Hepatocyte (in vitro differentiated cells): ENCODE measurements around the gene TRANK1. TPM values are rescaled to one million over a fixed set of nuclear protein-coding genes. Genes with fewer than 3 reads are reported as not detected.

Experiments
- DNase-seq: peaks from one replicate; pipeline ENCODE4 v3.0.0-alpha.2; 2016; ENCODE audit warnings: low spot score
- H2AFZ ChIP-seq: fragments of 200-600 bp; sonication (generic); 2 replicates; pipeline ENCODE4 v1.6.0; 2016; ENCODE audit warnings: antibody characterized with exemption, mild to moderate bottlenecking
- H3K27ac ChIP-seq: fragments of 200-600 bp; sonication (generic); 2 replicates; pipeline ENCODE4 v1.5.1; 2016; ENCODE audit warnings: mild to moderate bottlenecking
- H3K27me3 ChIP-seq: fragments of 200-600 bp; sonication (generic); 2 replicates; pipeline ENCODE4 v1.6.1; 2016
- H3K36me3 ChIP-seq: fragments of 200-600 bp; sonication (generic); replicated peaks from 2 replicates; pipeline ENCODE4 v1.5.1; 2016; ENCODE audit warnings: low read depth; ENCODE audit not compliant: insufficient read depth
- H3K4me1 ChIP-seq: fragments of 200-600 bp; sonication (generic); 2 replicates; pipeline ENCODE4 v1.5.1; 2016; ENCODE audit warnings: mild to moderate bottlenecking, moderate library complexity; ENCODE audit not compliant: insufficient read depth
- H3K4me2 ChIP-seq: fragments of 200-600 bp; sonication (generic); 2 replicates; pipeline ENCODE4 v1.6.0; 2016
- H3K4me3 ChIP-seq: fragments of 200-600 bp; sonication (generic); 2 replicates; pipeline ENCODE4 v1.5.1; 2016; ENCODE audit warnings: mild to moderate bottlenecking
- H3K79me2 ChIP-seq: fragments of 200-600 bp; sonication (generic); 2 replicates; pipeline ENCODE4 v1.6.0; 2017; ENCODE audit warnings: mild to moderate bottlenecking
- H3K9me2 ChIP-seq: fragments of 200-600 bp; sonication (generic); replicated peaks from 2 replicates; pipeline ENCODE4 v1.6.0; 2017; ENCODE audit warnings: mild to moderate bottlenecking; ENCODE audit not compliant: insufficient read depth
- H3K9me3 ChIP-seq: fragments of 200-600 bp; sonication (generic); 2 replicates; pipeline ENCODE4 v1.5.1; 2016; ENCODE audit warnings: low read depth, mild to moderate bottlenecking
- H4K20me1 ChIP-seq: fragments of 200-600 bp; sonication (generic); 2 replicates; pipeline ENCODE4 v1.6.0; 2016; ENCODE audit warnings: mild to moderate bottlenecking; ENCODE audit not compliant: insufficient read depth, poor library complexity, severe bottlenecking
- EZH2 ChIP-seq: fragments of 200-600 bp; sonication (generic); IDR thresholded peaks from 2 replicates; pipeline ENCODE4 v1.6.1; 2016; ENCODE audit warnings: antibody characterized with exemption, mild to moderate bottlenecking, borderline replicate concordance
- EZH2phosphoT487 ChIP-seq: fragments of 200-600 bp; sonication (generic); IDR thresholded peaks from one replicate; pipeline ENCODE4 v1.6.1; 2018; ENCODE audit warnings: antibody characterized with exemption, mild to moderate bottlenecking, low read depth, moderate library complexity; ENCODE audit not compliant: unreplicated experiment, severe bottlenecking
- WGBS: methylation state at CpG from one replicate; pipeline ENCODE4 v1.1.6; 2016; ENCODE audit warnings: low lambda C conversion rate; ENCODE audit errors: missing lambda C conversion rate; 5-methylcytosine and 5-hydroxymethylcytosine counted together
- polyA plus RNA-seq: library from polyadenylated mRNA; unstranded; fragments of >200 nt; fragmentation: Nextera tagmentation; extraction: Ambion mirVana; gene quantifications from 2 replicates; pipeline ENCODE4 v1.2.1, GENCODE V29; 2016
- total RNA-seq: library from RNA; depleted of rRNA; stranded (reverse); fragments of >200 nt; gene quantifications from 2 replicates; pipeline ENCODE4 v1.2.3, GENCODE V29; 2014
- TF ChIP-seq, protein P1 (sequence below): fragments of 200-600 bp; sonication (generic); IDR thresholded peaks from 2 replicates; pipeline ENCODE4 v1.5.1; 2016; ENCODE audit warnings: antibody characterized with exemption, mild to moderate bottlenecking; ENCODE audit not compliant: poor library complexity

Gene TRANK1
- total and polyA plus RNA-seq, 2 experiments from 2014 or later, result 8.5 to 19.9 TPM

DNA sequence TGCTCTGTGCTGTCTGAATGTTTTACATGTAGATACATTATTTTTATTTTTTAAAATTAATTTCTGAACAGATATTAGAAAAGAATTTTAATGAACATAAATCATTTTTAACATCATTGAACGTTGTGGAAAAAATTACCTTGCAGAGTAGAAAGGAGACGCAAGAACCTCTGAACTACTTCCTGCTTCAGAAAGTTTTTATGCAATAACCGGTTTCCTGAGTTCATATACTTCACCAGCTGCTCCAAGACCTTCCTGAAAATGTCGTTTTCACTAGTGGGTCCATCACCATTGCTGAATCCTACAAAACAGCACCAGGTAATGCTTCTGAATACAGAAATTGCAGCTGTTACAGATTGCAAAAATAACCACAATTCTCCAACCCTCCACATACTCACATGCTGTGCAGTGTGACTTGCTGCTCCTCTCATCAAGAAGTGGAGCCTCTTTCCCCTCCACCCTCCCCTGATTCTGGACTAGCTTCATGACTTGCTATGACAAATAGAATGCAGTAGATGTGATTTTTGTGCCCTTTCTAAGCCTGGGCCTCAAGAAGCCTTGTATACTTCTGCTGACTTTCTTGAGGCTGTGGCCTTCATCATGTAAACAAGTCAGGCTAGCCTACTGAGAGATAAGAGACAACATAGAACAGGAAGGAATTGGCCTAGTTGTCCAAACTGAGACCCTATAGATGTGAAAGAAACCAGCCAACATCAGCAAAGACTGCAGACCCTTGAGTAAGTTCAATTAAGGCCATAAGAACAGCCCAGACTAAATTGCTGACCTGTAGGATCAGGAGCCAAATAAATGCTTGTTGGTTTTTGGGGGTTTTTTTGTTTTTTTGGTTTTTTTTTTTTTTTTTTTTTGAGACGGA, 80.4 kb downstream of the TRANK1 start:
- no peaks in the 10 kb centered on the region for H3K27me3 ChIP-seq
- no peak overlapping the region for H3K4me3 ChIP-seq
- H3K79me2 ChIP-seq, result no peaks in the 10 kb centered on the region
- no peak overlapping the region for H2AFZ ChIP-seq
- no peaks in the 10 kb centered on the region for H4K20me1 ChIP-seq
- no peaks in the 10 kb centered on the region for H3K9me2 ChIP-seq
- H3K27ac ChIP-seq, result no peak overlapping the region
- DNase-seq, result no peak
- 95% methylated on average over 5 of the region's 5 CpGs for WGBS
- peaks cover 3% of the 10 kb centered on the region for H3K4me1 ChIP-seq
- no peaks in the 10 kb centered on the region for H3K9me3 ChIP-seq
- H3K4me2 ChIP-seq, result no peak overlapping the region
- no peak for TF ChIP-seq EZH2
- TF ChIP-seq EZH2phosphoT487, result no peak
- TF ChIP-seq, protein P1, sequence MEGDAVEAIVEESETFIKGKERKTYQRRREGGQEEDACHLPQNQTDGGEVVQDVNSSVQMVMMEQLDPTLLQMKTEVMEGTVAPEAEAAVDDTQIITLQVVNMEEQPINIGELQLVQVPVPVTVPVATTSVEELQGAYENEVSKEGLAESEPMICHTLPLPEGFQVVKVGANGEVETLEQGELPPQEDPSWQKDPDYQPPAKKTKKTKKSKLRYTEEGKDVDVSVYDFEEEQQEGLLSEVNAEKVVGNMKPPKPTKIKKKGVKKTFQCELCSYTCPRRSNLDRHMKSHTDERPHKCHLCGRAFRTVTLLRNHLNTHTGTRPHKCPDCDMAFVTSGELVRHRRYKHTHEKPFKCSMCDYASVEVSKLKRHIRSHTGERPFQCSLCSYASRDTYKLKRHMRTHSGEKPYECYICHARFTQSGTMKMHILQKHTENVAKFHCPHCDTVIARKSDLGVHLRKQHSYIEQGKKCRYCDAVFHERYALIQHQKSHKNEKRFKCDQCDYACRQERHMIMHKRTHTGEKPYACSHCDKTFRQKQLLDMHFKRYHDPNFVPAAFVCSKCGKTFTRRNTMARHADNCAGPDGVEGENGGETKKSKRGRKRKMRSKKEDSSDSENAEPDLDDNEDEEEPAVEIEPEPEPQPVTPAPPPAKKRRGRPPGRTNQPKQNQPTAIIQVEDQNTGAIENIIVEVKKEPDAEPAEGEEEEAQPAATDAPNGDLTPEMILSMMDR, result no peak
- H3K36me3 ChIP-seq, result no peaks in the 10 kb centered on the region

DNA sequence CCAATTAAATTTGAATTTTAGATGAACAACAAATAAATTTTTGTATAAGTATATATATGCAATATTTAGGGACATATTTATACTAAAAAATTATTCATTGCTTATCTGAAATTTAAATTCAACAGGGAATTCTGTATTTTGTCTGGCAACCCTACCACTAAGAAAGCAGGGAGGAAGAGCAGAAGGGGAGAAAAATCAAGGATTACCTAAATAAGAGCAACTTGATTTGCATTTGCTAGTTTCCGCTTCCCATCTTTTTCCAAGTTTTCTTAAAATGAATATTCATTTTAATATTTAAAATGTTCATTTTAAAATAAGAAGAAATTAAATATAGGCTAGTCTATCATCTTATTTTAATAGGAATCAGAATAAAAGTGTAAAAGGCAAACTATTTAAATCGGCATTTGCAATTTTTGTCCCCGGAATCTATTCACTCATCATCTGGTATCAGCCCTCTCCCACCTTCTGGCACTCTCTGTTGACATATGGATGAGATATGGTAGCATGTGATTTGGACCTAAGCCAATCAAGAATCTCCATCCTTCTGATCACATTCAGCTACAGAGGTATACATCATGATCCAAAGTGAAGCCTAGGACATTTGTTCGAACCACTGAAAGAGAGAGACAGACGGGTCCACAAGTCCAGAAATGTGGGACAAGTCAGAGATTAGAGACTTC, 82.6 kb downstream of the TRANK1 start:
- H3K79me2 ChIP-seq, result no peaks in the 10 kb centered on the region
- H3K27ac ChIP-seq, result no peak overlapping the region
- no peak overlapping the region for H3K4me3 ChIP-seq
- no peaks in the 10 kb centered on the region for H3K9me3 ChIP-seq
- over 99% methylated on average over 5 of the region's 5 CpGs for WGBS
- no peaks in the 10 kb centered on the region for H4K20me1 ChIP-seq
- no peaks in the 10 kb centered on the region for H3K4me1 ChIP-seq
- H3K27me3 ChIP-seq, result no peaks in the 10 kb centered on the region
- no peaks in the 10 kb centered on the region for H3K9me2 ChIP-seq
- no peak overlapping the region for H3K4me2 ChIP-seq
- DNase-seq, result no peak
- H3K36me3 ChIP-seq, result no peaks in the 10 kb centered on the region
- no peak overlapping the region for H2AFZ ChIP-seq
- TF ChIP-seq EZH2 (no peak), EZH2phosphoT487 (no peak)
- TF ChIP-seq, protein P1, result no peak

GRCh38 chr3:36859494-36859893, 85.4 kb downstream of the TRANK1 start:
- TF ChIP-seq EZH2 (no peak), EZH2phosphoT487 (no peak)
- TF ChIP-seq, protein P1, result no peak

More at GRCh38 chr3:36859494-36859893, 85.4 kb downstream of the TRANK1 start:
- Histone ChIP-seq H2AFZ (no peak overlapping the region), H3K9me2 (no peaks in the 10 kb centered on the region), H3K27me3 (no peaks in the 10 kb centered on the region), H3K4me2 (no peak overlapping the region), H3K36me3 (no peaks in the 10 kb centered on the region), H3K9me3 (no peaks in the 10 kb centered on the region), H3K4me3 (no peak overlapping the region), H3K27ac (no peak overlapping the region), H3K79me2 (no peaks in the 10 kb centered on the region), H4K20me1 (no peaks in the 10 kb centered on the region), H3K4me1 (no peaks in the 10 kb centered on the region)
- WGBS, result 97% methylated on average over 3 of the region's 3 CpGs
- no peak for DNase-seq
